K562 (cell line): ENCODE results near the gene C9.

Experiments
- ARNT ChIP-seq, 2 experiments: fragments of 450-650 bp; IDR thresholded peaks; 2 replicates each; pipeline ENCODE4 v1.6.1; 2016; ENCODE audit warnings: mild to moderate bottlenecking in 1 of 2
- CEBPB ChIP-seq: fragments of 450-650 bp; IDR thresholded peaks from 2 replicates; pipeline ENCODE4 v1.6.1; 2016; ENCODE audit warnings: missing genetic modification characterization, missing compliant biosample characterization
- CTCF ChIP-seq, 3 experiments: IDR thresholded peaks in 2 of 3; conservative IDR thresholded peaks in 1 of 3; 2 replicates each; pipeline ENCODE4 v1.5.1; 2011 to 2012; ENCODE audit warnings: low read length in 3 of 3, mild to moderate bottlenecking in 3 of 3, control low read depth in 2 of 3, improper control_type of control experiment in 1 of 3, inconsistent platforms in 1 of 3, low read depth in 1 of 3, mixed read lengths in 1 of 3, moderate library complexity in 1 of 3; ENCODE audit not compliant: insufficient read depth in 2 of 3
- MNT ChIP-seq, 2 experiments: fragments of 450-650 bp; conservative IDR thresholded peaks; 2 replicates each; pipeline ENCODE4 v1.6.1; 2017; ENCODE audit warnings: mild to moderate bottlenecking in 2 of 2, moderate library complexity in 2 of 2
- ZEB2 ChIP-seq: fragments of 450-650 bp; IDR thresholded peaks from 2 replicates; pipeline ENCODE4 v1.6.1; 2016
- ZNF518B ChIP-seq: fragments of 250-450 bp; sonication (Bioruptor Pico); IDR thresholded peaks from 2 replicates; pipeline ENCODE4 v1.5.0; 2021; ENCODE audit warnings: mild to moderate bottlenecking, moderate library complexity
- ZNF551 ChIP-seq: fragments of 250-450 bp; sonication (Bioruptor Pico); IDR thresholded peaks from 2 replicates; pipeline ENCODE4 v1.5.0; 2021; ENCODE audit warnings: mild to moderate bottlenecking, moderate library complexity

GRCh38 chr5:39328731-39329130 lies 35.6 kb downstream of the C9 start:
- no peak for TF ChIP-seq CTCF (IDR thresholded peaks at IDR 0.05 in 2 of 3, conservative IDR thresholded peaks at IDR 0.05 in 1 of 3; ENCODE audit: insufficient read depth in 2 of 3, low read depth in 1 of 3, low read length in 3 of 3)
- no peak for TF ChIP-seq ZEB2
- no peak for TF ChIP-seq MNT (conservative IDR thresholded peaks at IDR 0.05)
- no peak for TF ChIP-seq ARNT (IDR thresholded peaks at IDR 0.05)
- no peak for TF ChIP-seq CEBPB (tag)
- no peak for TF ChIP-seq ZNF518B (CRISPR knock-in tag)
- TF ChIP-seq ZNF551 (CRISPR knock-in tag) = no peak
